Thymus (tissue), 11 donors: Measurements from ENCODE around the gene ACOT13. TPM values are rescaled to one million over a fixed set of nuclear protein-coding genes. Genes with fewer than 3 reads are reported as not detected.
"Not testable (repeated sequence)": the region's sequence is repeated elsewhere in the genome, so short reads cannot be mapped to it uniquely, and the experiment has no call there.

Experiments
- DNase-seq, 9 donors: peaks; one replicate each; pipeline ENCODE4 v3.0.0-alpha.2; 2013; ENCODE audit warnings: low spot score in 9 of 9, low read depth in 6 of 9, missing footprints in 1 of 9
- H3K27ac ChIP-seq, 2 donors: one replicate each; pipeline ENCODE4 v1.5.1; 2013; ENCODE audit warnings: control low read depth in 1 of 2, low read depth in 1 of 2, low read length in 1 of 2, mild to moderate bottlenecking in 1 of 2, moderate library complexity in 1 of 2
- H3K27me3 ChIP-seq, 2 donors: one replicate each; pipeline ENCODE4 v1.5.1; 2013; ENCODE audit warnings: low read length in 1 of 2; ENCODE audit not compliant: control insufficient read depth in 2 of 2, insufficient read depth in 1 of 2
- H3K36me3 ChIP-seq, 2 donors: one replicate each; pipeline ENCODE4 v1.5.1; 2013; ENCODE audit warnings: low read length in 1 of 2, mild to moderate bottlenecking in 1 of 2, moderate library complexity in 1 of 2; ENCODE audit not compliant: control insufficient read depth in 2 of 2, insufficient read depth in 2 of 2
- H3K4me1 ChIP-seq, 2 donors: one replicate each; pipeline ENCODE4 v1.5.1; 2013; ENCODE audit warnings: low read length in 2 of 2; ENCODE audit not compliant: control insufficient read depth in 2 of 2, insufficient read depth in 2 of 2
- H3K4me3 ChIP-seq, 2 donors: one replicate each; pipeline ENCODE4 v1.5.1; 2013; ENCODE audit warnings: low read length in 2 of 2, control low read depth in 1 of 2, mild to moderate bottlenecking in 1 of 2
- H3K9me3 ChIP-seq, 2 donors: one replicate each; pipeline ENCODE4 v1.5.1; 2013; ENCODE audit warnings: low read length in 1 of 2, mild to moderate bottlenecking in 1 of 2; ENCODE audit not compliant: control insufficient read depth in 2 of 2, insufficient read depth in 1 of 2
- WGBS: extraction: QIAGEN DNeasy Blood & Tissue Kit; methylation state at CpG from one replicate; pipeline ENCODE4 v1.1.7; 2013; 5-methylcytosine and 5-hydroxymethylcytosine counted together
- polyA plus RNA-seq: library from polyadenylated mRNA; stranded (reverse); fragments of 200-250 nt; gene quantifications from one replicate; pipeline ENCODE4 v1.2.3, GENCODE V29; 2013
- total RNA-seq: library from RNA; stranded (reverse); fragments of 120-200 nt; gene quantifications from one replicate; pipeline ENCODE4 v1.2.4, GENCODE V29; 2013
- donor health status: healthy.

ACOT13 gene
- total and polyA plus RNA-seq, 2 donors: 24.6 to 29.4 TPM

GRCh38 chr6:24709014-24709711 lies 42.3 kb downstream of the ACOT13 start:
- no peaks in the 10 kb centered on the region for H3K4me1 ChIP-seq
- H3K4me3 ChIP-seq: no peak overlapping the region
- no peaks in the 10 kb centered on the region for H3K9me3 ChIP-seq
- H3K27me3 ChIP-seq: no peaks in the 10 kb centered on the region
- DNase-seq: no peak
- whole genome bisulfite sequencing: 99% methylated on average over 4 of the region's 4 CpGs
- H3K27ac ChIP-seq: no peak overlapping the region
- peaks cover 45 to 96% of the 10 kb centered on the region in 2 donors for H3K36me3 ChIP-seq

GRCh38 chr6:24710519-24711303 lies 43.8 kb downstream of the ACOT13 start:
- no peaks in the 10 kb centered on the region for H3K27me3 ChIP-seq
- peaks cover 55 to 96% of the 10 kb centered on the region in 2 donors for H3K36me3 ChIP-seq
- no peaks in the 10 kb centered on the region for H3K9me3 ChIP-seq
- DNase-seq: no peak
- H3K27ac ChIP-seq: no peak overlapping the region
- 97% methylated on average over 10 of the region's 10 CpGs for WGBS
- peaks cover 0 to 3% of the 10 kb centered on the region in 2 donors for H3K4me1 ChIP-seq
- no peak overlapping the region for H3K4me3 ChIP-seq

- DNase-seq, H3K9me3 ChIP-seq, H3K27me3 ChIP-seq, H3K27ac ChIP-seq: not testable (repeated sequence)
- Histone ChIP-seq H3K4me3 (peak overlapping the region in 1 of 2 donors; percentile 100), H3K4me1 (peaks cover 9 to 18% of the 10 kb centered on the region in 2 donors), H3K36me3 (peaks cover 17 to 65% of the 10 kb centered on the region in 2 donors)
- 89% methylated on average over 7 of the region's 7 CpGs for WGBS
Observed at GRCh38 chr6:24716602-24717148, 49.8 kb downstream of the ACOT13 start.

GRCh38 chr6:24718449-24719124 lies 51.7 kb downstream of the ACOT13 start:
- Histone ChIP-seq H3K27ac (peak overlapping the region in 1 of 2 donors; percentile 100), H3K4me3 (peak overlapping the region; percentile 97 to 100), H3K4me1 (peaks cover 9 to 24% of the 10 kb centered on the region in 2 donors), H3K9me3 (no peaks in the 10 kb centered on the region), H3K27me3 (no peaks in the 10 kb centered on the region), H3K36me3 (peaks cover 12 to 47% of the 10 kb centered on the region in 2 donors)
- WGBS: 39% methylated on average over 8 of the region's 8 CpGs
- peak in 3 of 9 donors; percentile 4 to 38 (median 22) for DNase-seq

- peak in 6 of 9 donors; percentile 34 to 69 (median 40) for DNase-seq
- Histone ChIP-seq H3K36me3 (peaks cover 12 to 40% of the 10 kb centered on the region in 2 donors), H3K4me1 (peaks cover 9 to 24% of the 10 kb centered on the region in 2 donors), H3K4me3 (peak within 1 kb of the TSS; percentile 97 to 100), H3K27me3 (no peaks in the 10 kb centered on the region), H3K27ac (peak within 1 kb of the TSS; percentile 100), H3K9me3 (no peaks in the 10 kb centered on the region)
- WGBS: under 1% methylated on average over 25 of the region's 25 CpGs
Observed at GRCh38 chr6:24719125-24719971, 52.5 kb downstream of the ACOT13 start, which contains the start of gene C6orf62. Gene C6orf62, minus strand, starts transcription at chr6:24719154. Its CDS starts 486 bp downstream, at chr6:24718668.

- under 1% methylated on average over 39 of the region's 39 CpGs for WGBS
- peak overlapping the region; percentile 97 to 100 for H3K4me3 ChIP-seq
- H3K9me3 ChIP-seq: no peaks in the 10 kb centered on the region
- DNase-seq: peak in 6 of 9 donors; percentile 37 to 82 (median 58)
- peaks cover 6 to 31% of the 10 kb centered on the region in 2 donors for H3K36me3 ChIP-seq
- peaks cover 9 to 24% of the 10 kb centered on the region in 2 donors for H3K4me1 ChIP-seq
- H3K27ac ChIP-seq: peak overlapping the region; percentile 100
- no peaks in the 10 kb centered on the region for H3K27me3 ChIP-seq
Observed at GRCh38 chr6:24720131-24720603, 53.3 kb downstream of the ACOT13 start.

- peak; percentile 99 to 100 (median 100) for DNase-seq
- Histone ChIP-seq H3K4me1 (peaks cover 9 to 22% of the 10 kb centered on the region in 2 donors), H3K27me3 (no peaks in the 10 kb centered on the region), H3K9me3 (no peaks in the 10 kb centered on the region), H3K4me3 (peak overlapping the region; percentile 97 to 100), H3K27ac (peak overlapping the region; percentile 100), H3K36me3 (peaks cover 2 to 25% of the 10 kb centered on the region in 2 donors)
- under 1% methylated on average over 60 of the region's 60 CpGs for WGBS
Observed at GRCh38 chr6:24720604-24721460, 54.0 kb downstream of the ACOT13 start.
